ENCODE data around the gene SLC25A1.
"Not testable (repeated sequence)": the region's sequence is repeated elsewhere in the genome, so short reads cannot be mapped to it uniquely, and the experiment has no call there.

The SLC25A1 gene

DNA sequence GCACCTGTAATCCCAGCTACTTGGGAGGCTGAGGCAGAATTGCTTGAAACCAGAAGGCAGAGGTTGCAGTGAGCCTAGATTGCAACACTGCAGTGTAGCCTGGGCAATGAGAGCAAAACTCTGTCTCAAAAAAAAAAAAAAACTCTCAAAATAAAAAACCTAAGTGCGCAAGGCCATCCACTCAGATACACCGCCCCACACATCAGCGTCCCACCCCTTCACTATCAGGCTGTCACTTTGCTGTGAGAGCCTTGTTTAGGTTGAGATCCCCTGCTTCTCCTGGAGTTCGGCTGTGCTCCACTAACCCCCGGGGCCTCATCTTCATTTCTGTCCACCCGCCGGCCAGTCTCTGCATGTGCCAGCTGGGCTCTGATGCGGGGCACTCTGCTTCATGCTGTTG lies 12.1 kb downstream of the SLC25A1 start:
- DNase-seq (ENCODE audit: low read depth): no peak

GRCh38 chr22:19164425-19164824 lies 14.1 kb downstream of the SLC25A1 start:
- no peak for DNase-seq (ENCODE audit: low read depth)

GRCh38 chr22:19158649-19159048 lies 19.9 kb downstream of the SLC25A1 start:
- not testable (repeated sequence) for DNase-seq (ENCODE audit: low read depth)

GRCh38 chr22:19156109-19156508 lies 22.4 kb downstream of the SLC25A1 start:
- DNase-seq (ENCODE audit: low read depth): not testable (repeated sequence)

DNA sequence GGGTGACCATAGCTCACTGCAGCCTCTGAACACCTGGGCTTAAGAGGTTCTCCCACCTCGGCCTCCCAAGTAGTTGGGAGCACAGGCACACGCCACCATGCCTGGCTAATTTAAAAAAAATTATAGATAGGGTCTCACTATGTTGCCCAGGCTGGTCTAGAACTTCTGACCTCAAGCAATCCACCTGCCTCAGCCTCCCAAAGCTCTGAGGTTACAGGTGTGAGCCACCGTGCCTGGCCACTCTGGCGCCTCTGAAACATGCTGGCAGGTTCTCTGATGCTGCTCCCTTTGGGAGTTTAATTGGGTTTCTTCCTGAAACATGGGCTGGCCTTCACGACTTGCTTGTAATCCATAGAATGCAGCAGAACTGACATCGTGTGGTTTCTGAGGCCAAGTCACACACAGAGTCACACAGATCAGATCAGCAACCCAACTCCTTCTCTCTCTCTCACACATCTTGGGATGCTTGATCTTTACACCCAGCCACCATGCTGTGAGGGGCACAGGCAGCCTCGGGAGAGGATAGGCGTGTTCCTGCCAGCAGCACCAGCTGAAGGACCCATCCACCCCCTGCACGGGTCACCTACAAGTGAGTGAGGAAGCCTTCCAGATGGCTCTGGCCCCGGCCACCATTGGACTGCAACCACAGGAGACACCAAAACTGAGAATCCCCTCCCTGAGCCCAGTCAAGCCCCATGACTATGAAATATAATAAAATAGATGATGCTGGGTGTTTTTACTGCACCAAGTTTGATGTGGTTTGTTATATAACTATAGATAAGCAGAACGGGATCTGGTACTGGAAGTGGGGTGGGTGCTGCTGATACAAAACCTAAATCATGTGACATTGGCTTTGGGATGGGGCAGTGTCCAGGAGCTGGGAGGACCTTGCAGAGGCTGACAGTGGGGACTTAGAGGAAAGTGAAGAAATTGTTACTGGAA lies 25.3 kb downstream of the SLC25A1 start:
- no peak for DNase-seq (ENCODE audit: low read depth)

DNA sequence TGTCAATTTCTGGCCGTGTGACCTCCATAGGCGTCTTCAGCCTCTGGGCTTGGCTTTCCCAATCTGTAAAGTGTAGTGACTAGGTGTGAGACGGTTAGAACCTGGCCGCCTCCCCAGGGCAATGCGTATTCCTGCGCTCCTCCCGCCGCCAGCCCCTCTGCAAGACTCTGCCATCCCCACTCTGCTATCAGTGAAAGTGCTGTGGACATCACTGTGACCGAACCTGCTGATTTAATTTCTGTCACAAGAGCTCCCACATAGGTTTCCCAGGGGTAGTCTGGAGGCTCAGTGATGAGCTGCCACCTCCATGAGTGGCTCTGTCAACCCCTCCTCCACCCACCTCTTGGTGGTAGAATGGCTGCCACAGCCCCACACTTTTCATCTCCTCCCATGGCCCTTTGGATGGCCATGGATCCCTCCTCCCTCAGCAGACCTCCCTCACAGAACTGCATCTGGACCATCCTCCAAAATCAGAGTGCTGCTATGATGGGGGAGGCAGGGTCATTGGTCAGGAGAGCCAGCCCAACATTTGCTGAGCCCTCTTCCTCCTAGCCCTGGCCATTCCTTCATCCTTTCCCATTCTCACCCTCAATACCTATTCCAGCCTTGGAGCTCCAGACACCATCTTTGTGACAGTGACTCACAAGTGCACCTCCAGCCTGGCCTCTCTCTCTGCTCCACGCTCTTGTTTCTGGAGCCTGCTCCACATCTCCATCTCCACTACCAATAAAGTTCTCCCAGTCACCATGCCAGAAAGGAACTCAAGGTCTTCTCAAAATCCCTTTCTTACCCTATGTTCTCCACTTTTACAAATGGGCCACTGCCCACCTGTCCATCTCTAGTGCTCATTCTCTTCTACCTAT lies 27.0 kb downstream of the SLC25A1 start:
- no peak for DNase-seq (ENCODE audit: low read depth)

- DNase-seq (ENCODE audit: low read depth): no peak
Measured at GRCh38 chr22:19150482-19151328, 27.8 kb downstream of the SLC25A1 start.

- no peak for DNase-seq (ENCODE audit: low read depth)
Measured at GRCh38 chr22:19149991-19150390, 28.5 kb downstream of the SLC25A1 start, which contains the start of gene GSC2. TSS of gene GSC2 (minus strand) at chr22:19150292. CDS start at chr22:19150283, 9 bp downstream.

GRCh38 chr22:19149047-19149883 lies 29.3 kb downstream of the SLC25A1 start:
- no peak for DNase-seq (ENCODE audit: low read depth)

DNA sequence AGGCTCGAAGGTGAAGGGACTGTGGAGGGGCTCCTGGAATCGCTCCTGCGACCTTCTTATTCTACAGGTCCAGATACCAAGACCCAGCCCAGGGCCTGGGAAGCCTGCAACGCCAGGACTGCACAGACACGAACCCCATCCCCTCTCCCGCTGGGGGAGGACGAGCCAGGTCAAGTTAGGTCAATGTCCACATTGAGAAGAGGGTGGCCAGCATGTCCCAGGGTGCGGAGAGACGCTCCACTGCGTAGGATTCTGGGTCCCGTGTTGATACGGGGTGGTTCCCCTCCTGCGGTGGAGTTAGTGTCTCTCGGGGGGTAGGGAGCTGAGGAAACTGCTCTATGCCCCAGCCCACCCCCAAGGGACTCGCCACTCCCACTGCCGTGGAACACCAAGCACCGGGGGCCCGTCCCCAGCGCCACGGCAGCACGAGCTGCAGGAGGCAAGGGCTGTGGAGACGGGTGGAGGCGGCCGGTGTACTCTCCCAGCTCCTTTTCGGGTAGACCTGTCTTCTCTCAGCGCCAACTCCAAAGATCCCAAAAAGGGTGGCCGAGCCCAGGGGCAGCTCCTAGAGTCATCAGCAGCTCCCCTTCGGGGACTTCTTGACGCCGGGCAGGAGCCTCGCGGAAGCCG lies 30.0 kb downstream of the SLC25A1 start:
- DNase-seq (ENCODE audit: low read depth): no peak

DNA sequence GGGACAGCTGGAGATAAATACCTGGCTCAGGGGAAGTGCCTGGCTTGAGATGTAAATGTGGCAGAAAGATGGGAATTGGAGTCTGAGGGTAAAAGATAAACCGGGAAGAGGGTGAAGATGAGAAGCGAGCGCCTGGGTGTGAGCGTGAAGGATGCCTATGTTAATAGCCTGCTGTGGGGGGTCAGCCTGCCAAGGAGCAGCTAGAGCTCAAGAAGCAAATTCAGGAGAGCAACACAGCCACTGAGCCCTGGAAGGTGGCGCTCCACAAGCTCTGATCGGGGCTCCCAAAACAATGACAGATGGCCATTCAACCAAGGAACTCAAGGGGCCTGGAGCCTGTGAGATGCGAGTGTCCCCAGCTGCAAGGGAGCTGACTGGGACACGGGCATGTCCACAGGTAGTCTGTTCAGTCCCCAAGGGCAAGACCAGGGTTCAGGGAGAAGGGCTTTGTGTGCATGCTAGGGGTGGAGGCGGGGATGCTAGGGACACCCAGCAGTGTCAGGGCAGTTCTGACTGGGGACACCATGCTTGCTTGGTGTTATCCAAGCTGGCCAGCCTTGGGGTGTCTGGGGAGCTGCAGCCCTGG lies 31.2 kb downstream of the SLC25A1 start:
- DNase-seq (ENCODE audit: low read depth): no peak

GRCh38 chr22:19146215-19146968 lies 32.1 kb downstream of the SLC25A1 start:
- DNase-seq (ENCODE audit: low read depth): no peak

GRCh38 chr22:19143967-19144400 lies 34.6 kb downstream of the SLC25A1 start:
- DNase-seq (ENCODE audit: low read depth): no peak

- no peak for DNase-seq (ENCODE audit: low read depth)
Measured at GRCh38 chr22:19143212-19143611, 35.3 kb downstream of the SLC25A1 start.

- DNase-seq (ENCODE audit: low read depth): no peak
Measured at GRCh38 chr22:19142394-19142793, 36.1 kb downstream of the SLC25A1 start.

DNA sequence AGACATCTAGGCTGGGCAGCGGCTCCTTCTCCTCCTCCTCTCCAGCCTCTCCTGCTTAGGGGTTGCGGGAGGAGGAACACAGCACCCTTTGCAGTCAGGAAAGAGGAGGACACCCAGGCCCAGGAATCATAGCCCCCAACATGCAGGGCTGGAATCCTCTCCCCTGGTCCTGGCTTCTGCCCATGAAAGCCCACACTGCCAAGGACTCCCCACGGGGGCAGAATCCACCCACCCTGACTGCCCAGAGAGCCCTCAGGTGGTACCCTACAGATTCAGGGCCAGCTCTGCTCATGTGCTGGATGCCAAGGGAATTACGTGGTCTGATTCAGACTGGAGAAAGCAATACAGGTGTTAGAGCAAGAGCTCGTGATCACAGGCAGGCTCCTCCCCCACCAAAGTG lies 38.6 kb downstream of the SLC25A1 start:
- DNase-seq (ENCODE audit: low read depth): no peak

DNA sequence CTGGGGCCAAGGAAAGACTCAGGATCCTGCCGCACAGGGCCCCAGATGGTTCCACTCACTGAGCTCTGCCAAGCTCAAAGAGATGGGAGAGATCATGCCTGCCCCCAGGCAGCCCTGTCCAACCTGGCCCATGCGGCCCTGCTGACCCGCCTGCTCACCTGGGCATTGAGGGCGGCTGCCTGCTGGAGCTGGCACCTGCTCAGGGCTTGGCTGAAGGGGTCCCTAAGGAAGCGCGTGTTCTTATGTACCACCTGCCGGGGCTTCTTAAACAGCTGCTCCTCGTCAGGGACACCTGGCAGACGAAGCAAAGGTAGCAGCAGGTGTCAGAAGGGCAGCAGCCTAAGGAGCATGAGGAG lies 39.6 kb downstream of the SLC25A1 start:
- no peak for DNase-seq (ENCODE audit: low read depth)

GRCh38 chr22:19138217-19139000 lies 40.1 kb downstream of the SLC25A1 start:
- no peak for DNase-seq (ENCODE audit: low read depth)
